GM18502 (cell line): Measurements from ENCODE around the gene LAG3.

ENCODE experiments used
- ATAC-seq: cut with Tn5 transposase; IDR thresholded peaks from one replicate; pipeline ENCODE4 v1.9.1; 2021; ENCODE audit warnings: mild to moderate bottlenecking; ENCODE audit not compliant: unreplicated experiment, poor library complexity

Gene LAG3

DNA sequence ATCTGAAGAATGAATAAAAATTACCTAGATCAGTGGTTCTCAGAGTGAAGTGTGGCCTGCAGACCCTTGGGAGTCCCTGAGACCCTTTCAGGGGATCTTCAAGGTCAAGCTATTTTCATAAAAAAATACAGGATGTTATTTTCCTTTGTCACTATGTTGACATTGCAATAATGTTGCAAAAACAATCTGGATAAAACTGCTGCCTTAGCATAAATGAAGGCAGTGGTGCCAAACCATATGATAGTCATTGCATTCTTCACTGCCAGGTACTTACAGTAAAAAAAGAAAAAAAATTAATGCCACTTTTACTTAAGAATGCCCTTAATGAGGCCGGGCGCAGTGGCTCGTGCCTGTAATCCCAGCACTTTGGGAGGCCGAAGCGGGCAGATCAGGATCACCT, 15.0 kb downstream of the LAG3 start:
- ATAC-seq, result no peak

DNA sequence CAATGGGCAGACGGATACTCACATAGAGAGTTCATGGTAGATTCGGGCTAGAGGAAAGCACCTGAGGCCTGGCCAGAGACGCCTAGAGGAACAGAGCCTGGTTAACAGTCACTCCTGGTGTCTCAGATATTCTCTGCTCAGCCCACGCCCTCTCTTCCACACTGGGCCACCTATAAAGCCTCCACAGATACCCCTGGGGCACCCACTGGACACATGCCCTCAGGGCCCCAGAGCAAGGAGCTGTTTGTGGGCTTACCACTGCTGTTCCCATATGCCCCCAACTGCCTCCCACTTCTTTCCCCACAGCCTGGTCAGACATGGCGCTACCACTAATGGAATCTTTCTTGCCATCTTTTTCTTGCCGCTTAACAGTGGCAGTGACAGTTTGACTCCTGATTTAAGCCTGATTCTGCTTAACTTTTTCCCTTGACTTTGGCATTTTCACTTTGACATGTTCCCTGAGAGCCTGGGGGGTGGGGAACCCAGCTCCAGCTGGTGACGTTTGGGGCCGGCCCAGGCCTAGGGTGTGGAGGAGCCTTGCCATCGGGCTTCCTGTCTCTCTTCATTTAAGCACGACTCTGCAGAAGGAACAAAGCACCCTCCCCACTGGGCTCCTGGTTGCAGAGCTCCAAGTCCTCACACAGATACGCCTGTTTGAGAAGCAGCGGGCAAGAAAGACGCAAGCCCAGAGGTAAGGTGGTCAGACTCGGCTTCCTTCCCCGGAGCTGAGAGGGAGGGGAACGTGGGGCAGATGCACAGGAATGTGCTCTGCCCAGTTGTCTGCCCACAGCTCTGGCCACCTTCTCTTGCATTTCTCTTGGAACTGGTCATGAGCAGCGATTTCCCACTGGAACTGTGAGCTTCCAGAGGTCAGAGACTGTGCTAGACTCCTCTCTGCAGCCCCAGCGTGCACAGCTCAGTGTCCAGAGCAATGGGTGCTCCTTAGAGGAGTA, 16.9 kb downstream of the LAG3 start, which contains the start of gene CD4:
TSS of gene CD4 (plus strand) at position 557 of the 953 bp plus-strand sequence. CDS start 10,611 bp downstream, outside the sequence.
- no peak for ATAC-seq

DNA sequence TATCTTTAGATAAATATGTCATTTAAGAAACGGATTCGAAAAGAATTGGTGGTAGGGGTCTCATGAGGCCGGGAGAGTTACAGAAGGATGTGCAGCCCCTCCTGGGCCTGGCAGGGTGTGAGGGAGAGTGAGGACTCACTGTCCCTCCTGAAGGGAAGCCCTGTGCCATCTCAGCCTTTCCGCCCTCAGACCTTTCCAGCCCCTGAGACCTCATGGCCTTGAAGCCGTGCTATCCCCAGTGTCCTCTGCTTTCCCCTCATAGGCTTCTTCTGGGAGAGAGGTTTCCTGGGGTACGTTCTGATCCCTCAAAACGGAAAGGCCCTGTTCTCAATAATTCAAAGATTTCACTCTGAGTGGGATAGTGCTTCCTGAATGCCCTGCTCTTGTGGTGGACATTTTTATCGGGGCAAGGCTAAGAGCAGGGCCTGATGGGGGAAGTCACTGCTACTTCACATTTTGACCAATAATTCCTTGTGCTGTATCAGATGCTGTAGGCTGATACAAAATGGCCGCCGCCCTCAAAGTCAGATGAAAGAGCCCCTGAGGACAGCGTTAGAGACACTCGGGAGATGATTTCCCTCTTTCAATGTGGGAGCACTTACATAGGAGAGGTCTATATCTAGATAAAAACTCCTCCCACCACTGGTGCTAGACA, 18.3 kb downstream of the LAG3 start:
- no peak for ATAC-seq

DNA sequence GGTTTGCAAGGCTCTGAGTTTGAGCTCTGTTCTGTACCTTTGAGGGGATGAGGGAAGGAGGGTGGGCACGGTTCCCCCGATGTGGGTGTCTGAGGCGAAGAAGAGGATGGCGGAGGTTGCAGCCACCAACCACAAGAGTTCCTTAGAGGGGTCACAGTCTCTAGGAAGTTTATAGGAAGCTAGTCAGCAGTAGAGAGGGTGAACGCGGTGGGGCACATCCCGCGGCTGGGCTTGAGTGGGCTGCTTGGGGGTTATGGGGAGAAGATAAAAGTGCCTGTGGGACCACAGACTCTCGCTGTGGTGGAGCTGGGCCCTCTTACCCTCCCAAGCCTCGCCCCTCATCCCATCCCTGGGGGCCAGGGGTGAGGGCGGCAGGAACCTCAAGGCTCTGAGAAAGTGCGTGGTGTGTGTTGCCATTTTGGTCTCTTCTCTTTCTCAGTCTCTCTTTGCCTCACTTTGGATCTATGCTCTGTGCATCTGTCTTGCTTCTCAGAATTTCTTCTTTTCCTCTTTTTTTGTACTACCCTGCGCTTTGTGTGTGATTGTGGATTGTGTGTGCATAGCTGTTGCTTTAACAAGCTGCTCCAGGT, 19.7 kb downstream of the LAG3 start:
- ATAC-seq, result no peak

DNA sequence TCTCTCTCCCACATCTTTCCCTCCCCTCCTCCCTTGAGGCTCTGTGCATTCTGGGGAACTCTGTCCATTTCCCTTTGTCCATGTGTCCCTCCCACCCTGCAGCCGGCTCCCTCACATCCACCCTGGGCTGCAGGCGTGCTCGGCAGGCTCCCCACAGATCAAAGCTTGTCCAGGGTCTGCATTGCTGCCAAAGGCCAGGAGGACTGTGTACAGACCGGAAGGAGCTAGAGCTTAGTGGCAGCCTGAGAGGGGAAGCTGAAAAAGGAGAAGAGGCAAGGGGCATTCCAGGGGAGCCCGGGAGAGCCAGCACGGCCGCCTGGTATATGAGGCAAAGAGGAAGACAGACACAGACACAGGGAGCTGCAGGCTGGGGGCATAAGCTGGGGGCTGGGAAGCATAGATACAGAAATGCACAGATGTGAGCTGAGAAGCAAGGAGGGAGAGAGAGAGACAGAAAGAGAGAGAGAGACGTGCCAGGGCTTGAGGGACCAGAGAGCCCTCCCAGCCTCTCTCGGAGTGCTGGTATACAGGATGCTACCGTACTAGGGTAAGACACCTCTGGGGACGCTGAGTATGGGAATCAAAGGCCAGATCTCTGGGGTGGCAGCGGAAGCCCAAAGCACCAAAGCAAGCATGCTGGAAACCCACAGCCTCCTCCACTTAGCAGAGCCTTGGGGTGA, 20.3 kb downstream of the LAG3 start:
- peak; percentile 45 for ATAC-seq

DNA sequence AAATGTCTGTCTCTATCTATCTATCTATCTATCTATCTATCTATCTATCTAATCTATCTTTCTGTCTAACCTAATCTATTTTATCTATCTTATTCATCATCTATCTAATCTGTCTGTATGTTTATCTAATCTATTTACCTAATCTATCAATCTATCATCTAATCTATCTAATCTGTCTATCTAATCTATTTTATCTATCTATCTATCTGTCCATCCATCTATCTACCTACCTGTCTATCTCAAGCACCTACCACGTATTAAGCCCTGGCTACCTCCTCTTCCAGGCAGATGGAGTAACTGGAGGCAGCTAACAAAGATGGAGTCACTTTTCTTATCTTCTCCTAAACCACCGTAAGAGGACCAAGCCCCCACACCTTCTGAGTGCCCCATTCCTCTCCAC, 22.8 kb downstream of the LAG3 start:
- no peak for ATAC-seq

DNA sequence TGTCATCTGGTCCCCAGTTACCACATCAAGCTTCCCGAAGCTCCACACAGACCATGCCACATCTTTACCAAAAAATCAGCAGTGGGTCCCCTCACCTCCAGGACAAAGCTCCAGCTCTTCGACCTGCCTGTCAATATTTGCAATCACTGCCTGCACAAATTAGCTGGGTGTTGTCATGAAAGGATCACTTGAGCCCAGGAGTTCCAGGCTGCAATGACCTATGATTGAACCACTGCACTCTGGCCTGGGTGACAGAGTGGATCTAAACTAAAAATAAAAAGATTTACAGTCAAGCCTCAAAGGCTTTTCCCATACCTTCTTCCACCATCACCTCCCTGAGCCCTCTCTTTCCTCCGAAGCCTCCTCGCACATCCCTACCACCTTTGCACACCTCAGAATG, 24.3 kb downstream of the LAG3 start:
- ATAC-seq, result no peak

DNA sequence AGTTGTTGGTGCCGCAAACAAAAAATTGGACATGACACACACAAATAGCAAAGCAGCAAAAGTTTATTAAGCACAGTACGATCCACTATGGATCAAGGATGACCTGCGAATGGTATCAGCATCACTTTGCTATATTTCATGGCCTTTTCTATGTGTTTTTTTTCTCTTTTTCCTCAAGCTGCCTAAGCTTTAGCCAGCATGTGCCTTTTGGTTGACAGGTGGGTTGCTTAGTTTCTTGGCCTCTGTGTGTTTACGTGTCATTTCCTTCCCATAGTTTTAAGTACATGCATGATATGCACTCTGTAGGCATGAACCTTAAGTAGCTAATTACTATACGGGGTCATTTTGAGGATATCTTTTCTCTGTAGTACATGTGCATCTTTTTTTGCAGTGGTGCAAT, 26.8 kb downstream of the LAG3 start:
- ATAC-seq, result no peak

DNA sequence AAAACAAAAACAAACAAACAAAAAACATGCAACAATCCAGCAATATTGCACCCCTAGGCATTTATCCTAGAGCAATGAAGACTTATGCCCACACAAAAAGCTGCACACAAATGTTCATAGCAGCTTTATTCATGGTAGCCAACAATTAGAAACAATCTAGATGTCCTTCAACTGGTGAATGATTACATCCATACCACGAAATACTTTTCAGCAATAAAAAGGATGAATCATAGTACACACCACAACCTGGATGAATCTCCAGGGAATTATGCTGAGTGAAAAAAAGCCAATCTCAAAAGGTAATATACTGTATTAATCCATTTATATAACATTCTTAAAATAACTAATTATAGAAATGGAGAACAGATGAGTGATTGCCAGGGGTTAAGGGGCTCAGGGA, 34.9 kb downstream of the LAG3 start:
- no peak for ATAC-seq

DNA sequence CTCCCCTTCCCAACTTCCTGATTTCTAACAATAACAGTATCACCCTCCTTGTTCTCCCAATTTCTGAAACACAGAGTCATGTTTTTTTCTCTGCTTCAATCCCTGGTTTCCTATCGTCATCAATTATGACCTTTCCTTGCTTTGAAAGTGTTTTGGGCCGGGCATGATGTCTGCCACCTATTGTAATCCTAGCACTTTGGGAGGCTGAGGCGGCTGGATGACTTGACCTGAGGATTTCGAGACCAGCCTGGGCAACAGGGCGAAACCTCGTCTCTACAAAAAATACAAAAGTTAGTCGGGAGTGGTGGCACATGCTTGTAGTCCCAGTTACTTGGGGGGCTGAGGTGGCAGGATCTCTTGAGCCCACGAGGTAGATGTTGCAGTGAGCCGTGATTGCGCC, 36.7 kb downstream of the LAG3 start:
- no peak for ATAC-seq

DNA sequence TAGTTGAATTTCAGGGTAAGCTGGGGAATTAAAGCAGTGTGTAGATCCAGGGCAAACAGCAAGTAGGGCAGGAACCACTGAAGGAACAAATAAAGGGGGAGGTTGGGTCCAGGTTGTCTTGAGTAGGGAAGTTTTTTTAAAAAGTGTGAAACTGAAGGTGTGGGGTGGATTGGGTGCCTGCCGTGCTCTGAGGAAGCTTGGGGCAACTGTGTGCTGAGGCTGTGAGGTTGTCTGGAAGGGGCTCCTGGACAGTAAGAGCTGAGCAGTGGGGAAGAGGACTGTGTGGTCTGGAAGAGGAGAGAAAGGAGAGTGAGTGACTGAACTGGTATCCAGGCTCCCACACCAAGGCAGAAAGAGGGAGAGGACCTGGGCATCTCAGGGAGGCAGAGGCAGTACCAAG, 38.4 kb downstream of the LAG3 start:
- no peak for ATAC-seq

DNA sequence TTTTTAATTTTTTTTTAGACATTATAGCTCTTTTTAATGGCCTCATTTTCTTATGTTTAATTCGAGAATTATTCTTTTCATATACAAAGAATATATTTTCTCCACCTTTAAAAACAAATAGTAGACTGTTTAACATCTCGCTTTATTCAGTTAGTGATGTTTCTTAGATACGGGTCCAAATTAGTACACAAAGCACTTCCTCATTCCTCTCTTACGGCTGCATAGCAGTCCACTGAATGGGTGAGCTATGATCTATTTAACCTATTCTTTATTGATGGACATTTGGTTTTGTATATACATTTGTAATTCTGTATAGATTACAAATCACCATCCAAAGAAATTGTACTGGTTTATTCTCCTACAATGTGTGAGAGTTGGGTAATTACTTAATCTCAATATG, 41.0 kb downstream of the LAG3 start:
- ATAC-seq, result no peak

DNA sequence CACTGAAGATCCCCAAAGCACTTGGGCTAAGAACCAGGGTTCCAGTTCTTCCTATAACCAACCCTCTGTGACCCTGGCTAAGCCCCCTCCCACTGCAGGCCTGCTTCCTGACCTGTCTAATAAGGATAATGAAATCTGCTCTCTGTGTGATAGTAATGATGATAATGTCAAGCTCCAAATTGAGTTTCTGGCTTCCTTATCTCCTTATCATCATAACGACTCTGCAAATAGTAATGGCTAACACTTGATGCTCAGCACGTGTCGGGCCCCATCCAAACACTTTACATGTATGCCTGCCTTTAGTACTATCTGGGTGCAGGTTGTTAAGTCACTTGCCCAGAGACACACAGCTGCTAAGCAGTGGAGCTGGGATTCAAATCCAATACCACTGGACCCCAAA, 44.3 kb downstream of the LAG3 start:
- no peak for ATAC-seq

DNA sequence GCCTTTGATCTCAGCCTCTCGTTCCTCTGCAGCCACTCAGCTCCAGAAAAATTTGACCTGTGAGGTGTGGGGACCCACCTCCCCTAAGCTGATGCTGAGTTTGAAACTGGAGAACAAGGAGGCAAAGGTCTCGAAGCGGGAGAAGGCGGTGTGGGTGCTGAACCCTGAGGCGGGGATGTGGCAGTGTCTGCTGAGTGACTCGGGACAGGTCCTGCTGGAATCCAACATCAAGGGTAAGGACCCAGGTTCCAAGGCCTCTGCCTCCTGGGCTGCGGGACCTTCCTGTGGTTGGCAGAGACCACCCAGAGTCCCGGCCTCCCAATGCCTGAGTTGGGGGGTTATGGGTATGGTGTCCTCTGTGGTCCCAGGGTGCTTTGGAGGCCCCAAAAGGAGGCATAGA, 44.8 kb downstream of the LAG3 start:
- ATAC-seq, result no peak

DNA sequence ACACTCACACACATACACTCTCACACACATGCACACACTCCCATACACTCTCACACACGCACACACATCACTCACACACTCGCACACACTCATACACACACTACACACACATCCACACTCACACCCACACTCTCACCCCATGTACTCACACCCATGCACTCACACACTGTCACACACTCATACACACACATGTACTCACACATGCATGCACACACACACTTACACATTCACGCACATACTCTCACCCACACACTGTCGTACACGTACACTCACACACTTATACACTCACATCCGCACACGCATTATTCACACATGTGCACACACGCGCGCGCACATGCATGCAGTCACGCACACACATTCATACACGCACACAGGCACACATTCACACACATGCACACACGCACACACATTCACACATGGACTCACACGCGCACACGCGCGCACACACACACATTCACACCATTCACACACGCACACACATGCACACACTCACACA, 45.4 kb downstream of the LAG3 start:
- no peak for ATAC-seq

DNA sequence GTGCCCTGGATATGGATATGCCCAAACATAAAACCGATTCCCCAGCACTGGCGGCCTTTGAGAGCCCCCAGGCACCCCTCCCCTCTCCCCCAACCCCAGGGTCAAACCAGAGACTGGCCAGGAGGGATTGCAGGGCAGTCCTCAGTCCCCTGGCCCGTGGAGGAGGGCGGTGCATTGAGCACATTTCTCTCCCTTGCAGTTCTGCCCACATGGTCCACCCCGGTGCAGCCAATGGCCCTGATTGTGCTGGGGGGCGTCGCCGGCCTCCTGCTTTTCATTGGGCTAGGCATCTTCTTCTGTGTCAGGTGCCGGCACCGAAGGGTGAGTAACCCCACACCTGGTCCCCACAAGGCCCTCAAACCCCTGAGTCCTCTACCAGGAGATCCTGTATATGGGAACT, 45.9 kb downstream of the LAG3 start:
- no peak for ATAC-seq

DNA sequence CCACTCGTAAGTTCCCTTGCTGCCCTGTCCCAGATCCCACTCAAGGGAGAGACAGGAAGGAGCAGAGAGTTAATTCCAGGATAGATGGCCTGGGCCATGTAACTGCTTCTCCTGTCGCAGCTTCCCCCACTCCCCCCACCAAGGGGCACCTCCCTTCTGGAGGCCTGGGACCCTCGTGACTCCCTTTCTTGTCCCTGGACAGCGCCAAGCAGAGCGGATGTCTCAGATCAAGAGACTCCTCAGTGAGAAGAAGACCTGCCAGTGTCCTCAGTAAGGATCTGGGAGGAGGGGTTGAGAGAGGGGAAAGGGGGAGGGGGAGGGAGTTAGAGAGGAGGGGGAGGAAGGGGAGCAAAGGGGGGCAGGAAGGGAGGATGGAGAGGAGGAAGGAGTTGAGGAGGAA, 46.3 kb downstream of the LAG3 start:
- no peak for ATAC-seq

DNA sequence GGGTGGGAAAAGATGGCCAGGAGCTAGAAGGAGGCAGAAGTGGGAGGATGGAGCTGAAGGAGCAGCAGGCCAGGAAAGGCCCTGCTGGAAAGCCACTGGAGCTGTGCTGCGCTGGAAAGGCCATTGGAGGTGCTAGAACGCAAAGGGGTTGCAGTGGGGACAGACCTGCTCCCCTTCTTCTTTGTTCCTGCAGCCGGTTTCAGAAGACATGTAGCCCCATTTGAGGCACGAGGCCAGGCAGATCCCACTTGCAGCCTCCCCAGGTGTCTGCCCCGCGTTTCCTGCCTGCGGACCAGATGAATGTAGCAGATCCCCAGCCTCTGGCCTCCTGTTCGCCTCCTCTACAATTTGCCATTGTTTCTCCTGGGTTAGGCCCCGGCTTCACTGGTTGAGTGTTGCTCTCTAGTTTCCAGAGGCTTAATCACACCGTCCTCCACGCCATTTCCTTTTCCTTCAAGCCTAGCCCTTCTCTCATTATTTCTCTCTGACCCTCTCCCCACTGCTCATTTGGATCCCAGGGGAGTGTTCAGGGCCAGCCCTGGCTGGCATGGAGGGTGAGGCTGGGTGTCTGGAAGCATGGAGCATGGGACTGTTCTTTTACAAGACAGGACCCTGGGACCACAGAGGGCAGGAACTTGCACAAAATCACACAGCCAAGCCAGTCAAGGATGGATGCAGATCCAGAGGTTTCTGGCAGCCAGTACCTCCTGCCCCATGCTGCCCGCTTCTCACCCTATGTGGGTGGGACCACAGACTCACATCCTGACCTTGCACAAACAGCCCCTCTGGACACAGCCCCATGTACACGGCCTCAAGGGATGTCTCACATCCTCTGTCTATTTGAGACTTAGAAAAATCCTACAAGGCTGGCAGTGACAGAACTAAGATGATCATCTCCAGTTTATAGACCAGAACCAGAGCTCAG, 47.0 kb downstream of the LAG3 start:
- ATAC-seq, result no peak

DNA sequence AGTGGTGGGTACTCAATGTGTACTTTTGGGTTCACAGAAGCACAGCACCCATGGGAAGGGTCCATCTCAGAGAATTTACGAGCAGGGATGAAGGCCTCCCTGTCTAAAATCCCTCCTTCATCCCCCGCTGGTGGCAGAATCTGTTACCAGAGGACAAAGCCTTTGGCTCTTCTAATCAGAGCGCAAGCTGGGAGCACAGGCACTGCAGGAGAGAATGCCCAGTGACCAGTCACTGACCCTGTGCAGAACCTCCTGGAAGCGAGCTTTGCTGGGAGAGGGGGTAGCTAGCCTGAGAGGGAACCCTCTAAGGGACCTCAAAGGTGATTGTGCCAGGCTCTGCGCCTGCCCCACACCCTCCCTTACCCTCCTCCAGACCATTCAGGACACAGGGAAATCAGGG, 47.8 kb downstream of the LAG3 start:
- ATAC-seq, result no peak
